KMS-11 (cell line): ENCODE results near the gene USP51.

ENCODE experiments used
- H2AFZ ChIP-seq: fragments of 200-600 bp; sonication (generic); 2 replicates; pipeline ENCODE4 v1.6.1; 2016; ENCODE audit warnings: antibody characterized with exemption, mixed run types, low read depth
- H3K27ac ChIP-seq: fragments of 200-600 bp; sonication (generic); 2 replicates; pipeline ENCODE4 v1.6.1; 2016; ENCODE audit warnings: mild to moderate bottlenecking, mixed run types
- H3K27me3 ChIP-seq: fragments of 200-600 bp; sonication (generic); 2 replicates; pipeline ENCODE4 v1.6.1; 2017; ENCODE audit warnings: mild to moderate bottlenecking, low read depth, mixed run types, moderate library complexity; ENCODE audit not compliant: insufficient read depth
- H3K36me3 ChIP-seq: fragments of 200-600 bp; sonication (generic); 2 replicates; pipeline ENCODE4 v1.6.1; 2017; ENCODE audit warnings: mild to moderate bottlenecking, mixed run types; ENCODE audit not compliant: insufficient read depth
- H3K4me1 ChIP-seq: fragments of 200-600 bp; sonication (generic); 2 replicates; pipeline ENCODE4 v1.6.1; 2016; ENCODE audit warnings: mild to moderate bottlenecking, low read depth, mixed run types; ENCODE audit not compliant: poor library complexity, severe bottlenecking
- H3K4me2 ChIP-seq: fragments of 200-600 bp; sonication (generic); 2 replicates; pipeline ENCODE4 v1.7.0; 2016; ENCODE audit warnings: mild to moderate bottlenecking, mixed run types
- H3K4me3 ChIP-seq: fragments of 200-600 bp; sonication (generic); IDR thresholded peaks from 2 replicates; pipeline ENCODE4 v1.6.1; 2017; ENCODE audit warnings: low read depth, low read length, mixed read lengths; ENCODE audit not compliant: insufficient read depth
- H3K79me2 ChIP-seq: fragments of 200-600 bp; sonication (generic); 2 replicates; pipeline ENCODE4 v1.6.1; 2016; ENCODE audit warnings: low read depth, mixed run types; ENCODE audit not compliant: insufficient read depth
- H3K9ac ChIP-seq: fragments of 200-600 bp; sonication (generic); 2 replicates; pipeline ENCODE4 v1.6.1; 2016; ENCODE audit warnings: mild to moderate bottlenecking, mixed run types
- H4K20me1 ChIP-seq: fragments of 200-600 bp; sonication (generic); 2 replicates; pipeline ENCODE4 v1.6.1; 2016; ENCODE audit warnings: mild to moderate bottlenecking, mixed run types; ENCODE audit not compliant: insufficient read depth
- TF ChIP-seq, protein P1 (sequence below): fragments of 200-600 bp; sonication (generic); conservative IDR thresholded peaks from 2 replicates; pipeline ENCODE4 v1.6.1; 2017; ENCODE audit warnings: low read depth, mild to moderate bottlenecking, antibody characterized with exemption, low read length, moderate library complexity, mixed read lengths

Gene USP51

DNA sequence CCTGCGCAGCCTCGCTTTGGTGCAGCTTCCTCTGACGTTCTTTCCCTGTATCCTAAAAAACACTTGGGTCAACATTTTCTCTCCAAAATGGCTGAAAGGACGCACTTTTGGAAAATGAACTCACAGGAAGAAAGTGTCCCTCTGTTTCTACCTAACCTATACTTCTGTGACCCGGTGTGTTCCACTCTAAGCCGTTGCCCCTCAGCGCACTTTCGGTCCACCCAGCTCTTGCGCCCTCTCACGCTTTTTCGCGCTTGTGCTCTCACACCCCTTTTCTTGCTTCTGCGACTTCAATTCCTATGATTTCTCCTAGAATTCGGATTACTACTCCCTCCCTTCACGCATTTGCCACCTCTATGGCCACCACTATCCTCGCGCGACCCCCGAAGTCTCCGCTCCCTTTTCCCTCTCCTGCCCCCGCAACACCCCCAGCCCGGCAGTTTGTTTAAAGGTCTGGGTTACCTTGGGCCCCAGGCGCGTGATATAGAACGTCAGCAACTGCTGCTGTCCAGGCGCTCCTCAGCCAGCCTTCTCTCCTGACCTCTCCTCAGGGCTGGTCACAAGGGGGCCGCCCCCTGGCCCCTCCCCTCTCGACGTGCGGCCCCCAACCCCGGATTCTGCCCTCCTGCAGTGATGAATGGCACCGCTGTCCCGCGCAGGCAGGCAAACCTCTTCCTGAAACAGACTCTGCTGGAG, at the start of gene USP51:
Gene USP51, minus strand, starts transcription at position 535 of the 696 bp plus-strand sequence. CDS start 909 bp downstream, outside the sequence.
- Histone ChIP-seq H3K27ac (peak within 1 kb of the TSS; percentile 87), H3K4me3 (no peak within 1 kb of the TSS), H3K4me2 (peak within 1 kb of the TSS; percentile 94), H3K4me1 (peaks cover 41% of the 10 kb centered on the region), H2AFZ (peak within 1 kb of the TSS; percentile 75), H4K20me1 (no peaks in the 10 kb centered on the region), H3K79me2 (no peaks in the 10 kb centered on the region), H3K27me3 (no peaks in the 10 kb centered on the region), H3K36me3 (no peaks in the 10 kb centered on the region), H3K9ac (peak within 1 kb of the TSS; percentile 83)
- TF ChIP-seq, protein P1, sequence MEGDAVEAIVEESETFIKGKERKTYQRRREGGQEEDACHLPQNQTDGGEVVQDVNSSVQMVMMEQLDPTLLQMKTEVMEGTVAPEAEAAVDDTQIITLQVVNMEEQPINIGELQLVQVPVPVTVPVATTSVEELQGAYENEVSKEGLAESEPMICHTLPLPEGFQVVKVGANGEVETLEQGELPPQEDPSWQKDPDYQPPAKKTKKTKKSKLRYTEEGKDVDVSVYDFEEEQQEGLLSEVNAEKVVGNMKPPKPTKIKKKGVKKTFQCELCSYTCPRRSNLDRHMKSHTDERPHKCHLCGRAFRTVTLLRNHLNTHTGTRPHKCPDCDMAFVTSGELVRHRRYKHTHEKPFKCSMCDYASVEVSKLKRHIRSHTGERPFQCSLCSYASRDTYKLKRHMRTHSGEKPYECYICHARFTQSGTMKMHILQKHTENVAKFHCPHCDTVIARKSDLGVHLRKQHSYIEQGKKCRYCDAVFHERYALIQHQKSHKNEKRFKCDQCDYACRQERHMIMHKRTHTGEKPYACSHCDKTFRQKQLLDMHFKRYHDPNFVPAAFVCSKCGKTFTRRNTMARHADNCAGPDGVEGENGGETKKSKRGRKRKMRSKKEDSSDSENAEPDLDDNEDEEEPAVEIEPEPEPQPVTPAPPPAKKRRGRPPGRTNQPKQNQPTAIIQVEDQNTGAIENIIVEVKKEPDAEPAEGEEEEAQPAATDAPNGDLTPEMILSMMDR: no peak; the same call in 1 of the 2 replicates

DNA sequence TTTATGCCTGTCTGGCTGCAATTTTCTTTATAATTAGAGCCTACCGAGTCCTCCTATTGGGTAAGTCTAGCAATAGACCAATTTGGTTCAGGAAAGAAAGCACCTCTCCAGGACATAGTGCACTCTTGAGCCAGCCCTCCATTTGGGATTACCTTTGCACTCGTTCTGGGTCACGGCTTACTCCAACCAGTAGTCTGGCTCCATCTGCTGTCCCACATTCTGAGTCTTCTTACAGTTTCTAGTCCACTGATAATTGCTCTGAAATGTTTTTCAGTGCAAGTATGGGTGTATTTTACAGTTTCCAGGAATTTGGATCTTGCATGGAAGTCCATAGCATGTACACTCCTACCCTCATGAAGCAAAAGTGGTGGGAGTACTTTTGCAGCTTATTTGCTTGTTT, 34.8 kb upstream of the USP51 start:
- H4K20me1 ChIP-seq: no peaks in the 10 kb centered on the region
- H3K4me2 ChIP-seq: no peak overlapping the region
- H3K27ac ChIP-seq: no peak overlapping the region
- no peak overlapping the region for H3K9ac ChIP-seq
- no peak overlapping the region for H2AFZ ChIP-seq
- no peak overlapping the region for H3K4me3 ChIP-seq
- H3K79me2 ChIP-seq: no peaks in the 10 kb centered on the region
- no peaks in the 10 kb centered on the region for H3K27me3 ChIP-seq
- TF ChIP-seq, protein P1: no peak
- no peaks in the 10 kb centered on the region for H3K4me1 ChIP-seq
- no peaks in the 10 kb centered on the region for H3K36me3 ChIP-seq

DNA sequence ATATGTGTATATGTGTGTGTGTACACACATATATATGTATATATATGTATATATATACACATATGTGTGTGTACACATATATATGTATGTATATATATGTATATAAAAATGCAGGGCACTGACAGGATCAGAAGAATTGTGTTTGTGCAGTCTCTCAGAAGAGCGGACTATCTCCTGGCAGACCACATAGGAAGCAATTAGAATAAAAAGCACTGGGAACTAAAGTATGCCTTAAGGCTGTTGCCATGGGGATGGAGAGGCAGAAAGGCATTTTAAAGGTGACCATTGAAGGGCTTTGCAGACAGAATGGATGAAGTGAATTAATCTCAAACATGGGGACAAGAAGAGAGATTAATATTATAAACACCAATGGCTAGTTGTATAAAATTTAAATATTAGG, 33.7 kb upstream of the USP51 start:
- TF ChIP-seq, protein P1: no peak
- no peaks in the 10 kb centered on the region for H3K27me3 ChIP-seq
- H3K36me3 ChIP-seq: no peaks in the 10 kb centered on the region
- H4K20me1 ChIP-seq: no peaks in the 10 kb centered on the region
- no peaks in the 10 kb centered on the region for H3K4me1 ChIP-seq
- H3K9ac ChIP-seq: no peak overlapping the region
- H3K4me3 ChIP-seq: no peak overlapping the region
- no peak overlapping the region for H3K27ac ChIP-seq
- H3K79me2 ChIP-seq: no peaks in the 10 kb centered on the region
- H3K4me2 ChIP-seq: no peak overlapping the region
- H2AFZ ChIP-seq: no peak overlapping the region

DNA sequence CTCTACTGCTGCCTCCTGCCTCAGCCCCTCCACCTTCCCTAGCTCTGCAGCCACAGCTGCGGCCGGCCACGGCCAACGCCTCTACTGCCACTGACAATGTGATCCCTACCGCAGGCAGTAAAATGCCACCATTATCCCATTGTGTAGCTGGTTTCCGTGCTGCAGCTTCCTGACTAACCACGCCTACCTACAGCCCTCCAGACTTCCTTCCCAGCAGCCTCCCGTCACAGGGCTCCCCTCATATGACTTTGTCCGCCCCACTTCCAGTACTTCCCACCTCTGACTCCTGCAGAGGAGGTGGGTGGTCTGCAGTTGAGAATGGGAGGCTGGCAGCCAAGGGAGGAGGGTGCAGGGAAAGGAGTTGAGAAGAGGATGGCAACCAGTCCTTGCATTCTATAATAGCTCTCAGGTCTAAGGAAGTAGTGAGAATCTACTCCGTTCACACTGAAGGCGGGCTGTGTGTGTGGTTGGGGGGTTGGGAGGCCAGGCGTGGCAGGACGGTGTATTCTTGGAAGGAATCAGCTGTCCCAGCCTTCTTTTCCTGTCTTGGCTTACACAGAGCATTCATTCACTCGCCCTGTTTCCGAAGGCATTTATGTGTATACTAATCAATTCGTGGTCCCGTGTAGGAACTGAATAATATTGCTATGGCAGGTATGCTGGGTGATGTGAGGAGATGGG, 33.1 kb upstream of the USP51 start:
- TF ChIP-seq, protein P1: no peak

More for the DNA sequence above, 33.1 kb upstream of the USP51 start:
- no peak overlapping the region for H3K9ac ChIP-seq
- no peaks in the 10 kb centered on the region for H3K36me3 ChIP-seq
- no peak overlapping the region for H3K27ac ChIP-seq
- H3K4me2 ChIP-seq: no peak overlapping the region
- no peak overlapping the region for H3K4me3 ChIP-seq
- H4K20me1 ChIP-seq: no peaks in the 10 kb centered on the region
- no peaks in the 10 kb centered on the region for H3K27me3 ChIP-seq
- H3K4me1 ChIP-seq: no peaks in the 10 kb centered on the region
- H2AFZ ChIP-seq: no peak overlapping the region
- H3K79me2 ChIP-seq: no peaks in the 10 kb centered on the region
